ENCODE measurements around the gene TSPOAP1.

GRCh38 chr17:58268326-58268725 lies 60.3 kb downstream of the TSPOAP1 start:
- TF ChIP-seq TAF1 (IDR thresholded peaks at IDR 0.05; ENCODE audit: borderline replicate concordance, insufficient read depth, low read length) (no peak), REST (IDR thresholded peaks at IDR 0.05; ENCODE audit: insufficient read depth in 1 of 2, low read depth in 2 of 2, low read length in 2 of 2) (no peak), FOXP2 (optimal IDR thresholded peaks at IDR 0.05; ENCODE audit: borderline replicate concordance, extremely low read depth, extremely low read length, insufficient read depth) (no peak), SIN3A (IDR thresholded peaks at IDR 0.05; ENCODE audit: borderline replicate concordance, insufficient read depth, low read length) (no peak)

All from PFSK-1 (cell line).